Ovary (tissue), 3 donors: Measurements from ENCODE around the gene FMO2.

Experiments used
- CTCF ChIP-seq, 3 donors: fragments of 450-650 bp in 2 of 3; fragments of 200-600 bp in 1 of 3; IDR thresholded peaks; one replicate each; pipeline versions ENCODE4 v1.5.1 to v1.8.0; 2016 to 2022; ENCODE audit warnings: antibody characterized with exemption in 3 of 3, mild to moderate bottlenecking in 1 of 3
- POLR2A ChIP-seq: fragments of 450-650 bp; IDR thresholded peaks from one replicate; pipeline ENCODE4 v1.6.1; 2017; ENCODE audit warnings: antibody characterized with exemption, mild to moderate bottlenecking, moderate library complexity
- donor health status: DM: no; HTN: no; CAD: no.

- TF ChIP-seq CTCF (IDR thresholded peaks at IDR 0.05): no peak
- TF ChIP-seq POLR2A: no peak
These were observed 67.4 kb downstream of the FMO2 start for GRCh38 chr1:171252482-171252881.
